ENCODE data around the gene MYG1. TPM values are rescaled to one million over a fixed set of nuclear protein-coding genes. Genes with fewer than 3 reads are reported as not detected.

The MYG1 gene
- total and polyA plus RNA-seq, 2 donors (not counting 3 experiments of a cell fraction or from before 2014, with no cell fraction given) = 65.5 to 65.8 TPM

DNA sequence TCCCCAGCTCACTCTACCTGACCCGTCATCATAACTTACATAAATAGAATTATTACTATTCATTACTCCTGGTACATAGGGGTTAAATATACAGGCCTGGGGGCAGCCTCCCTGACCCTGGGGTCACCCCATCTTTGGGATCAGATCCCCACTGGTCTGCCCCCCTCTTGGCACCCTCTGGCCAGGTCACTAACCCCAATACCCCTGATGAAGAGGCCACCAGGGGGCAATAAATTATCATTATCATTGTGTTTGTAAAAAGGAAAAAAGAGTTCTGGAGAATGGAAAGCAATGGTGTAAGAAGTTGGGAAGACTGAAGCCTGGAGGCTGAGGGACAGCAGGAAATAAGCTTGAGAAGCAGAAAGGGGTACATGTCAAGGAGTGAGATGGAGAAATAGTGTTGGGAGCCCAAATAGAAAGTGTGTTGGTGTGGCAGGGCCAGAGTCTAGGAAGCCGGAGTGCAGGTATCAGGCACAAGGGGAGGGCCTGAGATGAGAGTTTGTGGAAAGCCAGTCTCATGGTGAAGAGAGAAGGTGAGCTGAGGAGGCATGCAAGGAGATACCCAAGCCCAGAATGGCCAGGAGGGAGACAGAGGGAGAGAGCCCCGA is 28.0 kb downstream of the MYG1 start:
- H3K4me1 ChIP-seq (ENCODE audit: control insufficient read depth, extremely low read depth, insufficient read depth, low read length) = peaks cover 11% of the 10 kb centered on the region
- H4K20me1 ChIP-seq (replicated peaks; ENCODE audit: control insufficient read depth, extremely low read depth, insufficient read depth, low read length) = no peaks in the 10 kb centered on the region
- no peak for TF ChIP-seq JUN (IDR thresholded peaks at IDR 0.05; ENCODE audit: borderline replicate concordance, insufficient read depth, insufficient read length, low read depth)
- TF ChIP-seq, protein P1, sequence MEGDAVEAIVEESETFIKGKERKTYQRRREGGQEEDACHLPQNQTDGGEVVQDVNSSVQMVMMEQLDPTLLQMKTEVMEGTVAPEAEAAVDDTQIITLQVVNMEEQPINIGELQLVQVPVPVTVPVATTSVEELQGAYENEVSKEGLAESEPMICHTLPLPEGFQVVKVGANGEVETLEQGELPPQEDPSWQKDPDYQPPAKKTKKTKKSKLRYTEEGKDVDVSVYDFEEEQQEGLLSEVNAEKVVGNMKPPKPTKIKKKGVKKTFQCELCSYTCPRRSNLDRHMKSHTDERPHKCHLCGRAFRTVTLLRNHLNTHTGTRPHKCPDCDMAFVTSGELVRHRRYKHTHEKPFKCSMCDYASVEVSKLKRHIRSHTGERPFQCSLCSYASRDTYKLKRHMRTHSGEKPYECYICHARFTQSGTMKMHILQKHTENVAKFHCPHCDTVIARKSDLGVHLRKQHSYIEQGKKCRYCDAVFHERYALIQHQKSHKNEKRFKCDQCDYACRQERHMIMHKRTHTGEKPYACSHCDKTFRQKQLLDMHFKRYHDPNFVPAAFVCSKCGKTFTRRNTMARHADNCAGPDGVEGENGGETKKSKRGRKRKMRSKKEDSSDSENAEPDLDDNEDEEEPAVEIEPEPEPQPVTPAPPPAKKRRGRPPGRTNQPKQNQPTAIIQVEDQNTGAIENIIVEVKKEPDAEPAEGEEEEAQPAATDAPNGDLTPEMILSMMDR (IDR thresholded peaks at IDR 0.05; ENCODE audit: extremely low read depth in 1 of 2, insufficient read depth in 1 of 2, low read depth in 1 of 2, low read length in 2 of 2) = peak in 1 of 2 donors; percentile 27
- BruUV-seq (replicated peaks) = no TSS peak
- no peak overlapping the region for H3K27ac ChIP-seq (ENCODE audit: insufficient read depth, low read depth, low read length)
- H3K9ac ChIP-seq (replicated peaks; ENCODE audit: extremely low read depth, insufficient read depth, low read length) = no peak overlapping the region
- dilution Hi-C loops (cut with MboI; ENCODE audit: extremely low pct_ligation_motif_present, low sequenced_read_pairs) (no loop called here), intact Hi-C loops (cut with micrococcal nuclease) (loop anchor here (1.0 kb wide), 1 partner anchor 18 kb away; no protein-coding TSS in a partner anchor)
- no peak overlapping the region for H3K4me2 ChIP-seq (ENCODE audit: insufficient read depth, low read length)
- H3K27me3 ChIP-seq (ENCODE audit: control insufficient read depth in 2 of 2, insufficient read depth in 2 of 2, low read length in 2 of 2) = peaks cover 0 to 6% of the 10 kb centered on the region in 2 experiments
- DNase-seq (ENCODE audit: low read depth, low spot score) (peak; percentile 21), FAIRE-seq (no peak)
- ChIA-PET POLR2A (no interaction called here), CTCF (interaction anchor here (0.8 to 13.2 kb wide), 10 partner anchors 13 to 181 kb away, joined by 4 to 225 read pairs (median 6); no protein-coding TSS in a partner anchor)
- H3K79me2 ChIP-seq (ENCODE audit: control insufficient read depth, insufficient read depth, low read length) = no peaks in the 10 kb centered on the region
- no peak overlapping the region for H2AFZ ChIP-seq (ENCODE audit: low read depth, low read length)
- H3K36me3 ChIP-seq (ENCODE audit: control insufficient read depth in 2 of 2, extremely low read depth in 1 of 2, insufficient read depth in 2 of 2, low read length in 2 of 2) = no peaks in the 10 kb centered on the region
- H3K9me1 ChIP-seq (replicated peaks; ENCODE audit: control insufficient read depth, extremely low read depth, insufficient read depth, low read length) = no peaks in the 10 kb centered on the region
- H3K9me3 ChIP-seq (replicated peaks; ENCODE audit: control insufficient read depth, insufficient read depth, low read length) = no peaks in the 10 kb centered on the region
- H3K4me3 ChIP-seq (replicated peaks in 1 of 3; ENCODE audit: insufficient read depth in 1 of 3, low read depth in 1 of 3, low read length in 3 of 3) = no peak overlapping the region

DNA sequence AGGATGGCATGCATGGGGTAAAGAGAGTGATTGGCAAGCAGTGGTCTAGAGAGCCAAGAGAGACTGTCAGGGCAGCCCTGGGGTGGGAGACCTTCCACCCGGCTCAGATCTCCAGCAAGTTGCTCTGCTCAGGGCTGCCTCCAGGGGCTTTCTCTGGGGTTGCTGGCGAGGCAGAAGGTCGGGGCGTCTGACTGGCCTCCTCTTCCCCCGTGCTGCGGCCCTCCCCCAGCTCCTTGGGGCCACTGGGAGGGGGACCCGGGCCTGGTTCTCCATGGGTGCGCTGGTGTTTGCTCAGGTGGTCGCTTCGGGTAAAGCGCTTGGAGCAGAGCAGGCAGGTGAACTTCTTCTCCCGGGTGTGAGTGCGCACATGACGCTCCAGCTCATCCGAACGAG is 28.5 kb downstream of the MYG1 start:
- H3K79me2 ChIP-seq (ENCODE audit: control insufficient read depth, insufficient read depth, low read length) = no peaks in the 10 kb centered on the region
- no peak overlapping the region for H3K4me3 ChIP-seq (replicated peaks in 1 of 3; ENCODE audit: insufficient read depth in 1 of 3, low read depth in 1 of 3, low read length in 3 of 3)
- H3K9ac ChIP-seq (replicated peaks; ENCODE audit: extremely low read depth, insufficient read depth, low read length) = no peak overlapping the region
- intact Hi-C loops (cut with micrococcal nuclease) (no loop called here), dilution Hi-C loops (cut with MboI; ENCODE audit: extremely low pct_ligation_motif_present, low sequenced_read_pairs) (no loop called here)
- BruUV-seq (replicated peaks) = no TSS peak
- H3K27ac ChIP-seq (ENCODE audit: insufficient read depth, low read depth, low read length) = no peak overlapping the region
- ChIA-PET CTCF (interaction anchor here (1.1 to 13.2 kb wide), 7 partner anchors 13 to 93 kb away, joined by 4 to 225 read pairs (median 9); no protein-coding TSS in a partner anchor), POLR2A (no interaction called here)
- H3K36me3 ChIP-seq (ENCODE audit: control insufficient read depth in 2 of 2, extremely low read depth in 1 of 2, insufficient read depth in 2 of 2, low read length in 2 of 2) = no peaks in the 10 kb centered on the region
- TF ChIP-seq MYC (IDR thresholded peaks at IDR 0.05; ENCODE audit: low read depth, low read length) = no peak
- TF ChIP-seq FOS (IDR thresholded peaks at IDR 0.05; ENCODE audit: borderline replicate concordance, insufficient read depth, low read length) = no peak
- no peak for TF ChIP-seq POLR2AphosphoS5 (IDR thresholded peaks at IDR 0.05; ENCODE audit: insufficient read depth, low read depth, low read length)
- TF ChIP-seq, protein P2, sequence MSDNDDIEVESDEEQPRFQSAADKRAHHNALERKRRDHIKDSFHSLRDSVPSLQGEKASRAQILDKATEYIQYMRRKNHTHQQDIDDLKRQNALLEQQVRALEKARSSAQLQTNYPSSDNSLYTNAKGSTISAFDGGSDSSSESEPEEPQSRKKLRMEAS (IDR thresholded peaks at IDR 0.05; ENCODE audit: insufficient read depth, insufficient read length) = no peak
- TF ChIP-seq GATA2 (IDR thresholded peaks at IDR 0.05; ENCODE audit: insufficient read depth, insufficient read length, low read depth, low read length) = no peak
- TF ChIP-seq, protein P1 (IDR thresholded peaks at IDR 0.05; ENCODE audit: extremely low read depth in 1 of 2, insufficient read depth in 1 of 2, low read depth in 1 of 2, low read length in 2 of 2) = no peak
- TF ChIP-seq JUN (IDR thresholded peaks at IDR 0.05; ENCODE audit: borderline replicate concordance, insufficient read depth, insufficient read length, low read depth) = no peak
- TF ChIP-seq EZH2 (IDR thresholded peaks at IDR 0.05; ENCODE audit: borderline replicate concordance, low read depth, low read length, severe bottlenecking) = no peak
- TF ChIP-seq POLR2A (IDR thresholded peaks at IDR 0.05; ENCODE audit: low read depth, low read length) = no peak
- peaks cover 11% of the 10 kb centered on the region for H3K4me1 ChIP-seq (ENCODE audit: control insufficient read depth, extremely low read depth, insufficient read depth, low read length)
- no peak overlapping the region for H3K4me2 ChIP-seq (ENCODE audit: insufficient read depth, low read length)
- H4K20me1 ChIP-seq (replicated peaks; ENCODE audit: control insufficient read depth, extremely low read depth, insufficient read depth, low read length) = no peaks in the 10 kb centered on the region
- H3K9me1 ChIP-seq (replicated peaks; ENCODE audit: control insufficient read depth, extremely low read depth, insufficient read depth, low read length) = no peaks in the 10 kb centered on the region
- H2AFZ ChIP-seq (ENCODE audit: low read depth, low read length) = no peak overlapping the region
- FAIRE-seq (no peak), DNase-seq (ENCODE audit: low read depth, low spot score) (no peak)
- no peaks in the 10 kb centered on the region for H3K9me3 ChIP-seq (replicated peaks; ENCODE audit: control insufficient read depth, insufficient read depth, low read length)
- H3K27me3 ChIP-seq (ENCODE audit: control insufficient read depth in 2 of 2, insufficient read depth in 2 of 2, low read length in 2 of 2) = peaks cover 0 to 8% of the 10 kb centered on the region in 2 experiments

Measured in endothelial cell of umbilical vein (primary cell).